Measurements from ENCODE around the gene ADAP1.

DNA sequence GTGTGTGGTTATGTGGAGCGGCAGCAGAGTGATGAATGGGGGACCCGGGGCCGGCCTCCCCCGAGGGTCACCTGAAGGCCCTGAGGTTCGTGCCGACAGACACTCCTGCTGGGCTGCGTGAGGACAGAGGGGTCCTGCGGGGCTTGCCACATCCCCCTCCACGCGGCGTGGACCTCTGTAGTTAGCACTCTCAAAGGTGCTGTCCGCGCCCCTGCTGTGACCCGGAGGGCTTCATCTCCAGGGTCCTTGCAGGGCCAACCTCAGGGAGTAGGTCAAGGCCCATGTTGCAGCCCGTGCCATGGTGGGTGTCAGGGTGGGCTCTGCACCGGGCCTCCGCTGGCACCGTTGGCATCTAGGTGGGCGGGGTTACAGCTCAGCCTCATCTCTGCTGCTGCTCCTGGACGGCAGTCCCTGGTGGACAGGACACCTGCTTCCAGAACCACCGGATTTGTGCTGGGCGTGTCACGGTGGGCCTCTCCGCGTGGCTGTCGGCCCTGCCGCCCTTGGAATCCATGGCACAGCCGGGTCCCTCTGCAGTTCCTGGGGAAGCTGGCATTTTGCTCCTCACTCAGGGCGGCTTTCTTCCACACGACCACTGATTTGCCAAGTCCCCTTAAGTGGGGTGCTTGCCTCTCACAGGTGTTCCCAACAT, 97.9 kb downstream of the ADAP1 start:
- TF ChIP-seq, protein P1, sequence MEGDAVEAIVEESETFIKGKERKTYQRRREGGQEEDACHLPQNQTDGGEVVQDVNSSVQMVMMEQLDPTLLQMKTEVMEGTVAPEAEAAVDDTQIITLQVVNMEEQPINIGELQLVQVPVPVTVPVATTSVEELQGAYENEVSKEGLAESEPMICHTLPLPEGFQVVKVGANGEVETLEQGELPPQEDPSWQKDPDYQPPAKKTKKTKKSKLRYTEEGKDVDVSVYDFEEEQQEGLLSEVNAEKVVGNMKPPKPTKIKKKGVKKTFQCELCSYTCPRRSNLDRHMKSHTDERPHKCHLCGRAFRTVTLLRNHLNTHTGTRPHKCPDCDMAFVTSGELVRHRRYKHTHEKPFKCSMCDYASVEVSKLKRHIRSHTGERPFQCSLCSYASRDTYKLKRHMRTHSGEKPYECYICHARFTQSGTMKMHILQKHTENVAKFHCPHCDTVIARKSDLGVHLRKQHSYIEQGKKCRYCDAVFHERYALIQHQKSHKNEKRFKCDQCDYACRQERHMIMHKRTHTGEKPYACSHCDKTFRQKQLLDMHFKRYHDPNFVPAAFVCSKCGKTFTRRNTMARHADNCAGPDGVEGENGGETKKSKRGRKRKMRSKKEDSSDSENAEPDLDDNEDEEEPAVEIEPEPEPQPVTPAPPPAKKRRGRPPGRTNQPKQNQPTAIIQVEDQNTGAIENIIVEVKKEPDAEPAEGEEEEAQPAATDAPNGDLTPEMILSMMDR (conservative IDR thresholded peaks at IDR 0.05; ENCODE audit: low read length) = no peak
- no peak for TF ChIP-seq EZH2phosphoT487 (IDR thresholded peaks at IDR 0.05; ENCODE audit: borderline replicate concordance, low read depth, low read length)

All from OCI-LY7 (cell line).